HL-60 (cell line): ENCODE results near the gene FOXC2.

Experiments
- DNase-seq, 2 experiments: peaks; one replicate each; pipeline ENCODE4 v3.0.0-alpha.2; 2010 to 2020; ENCODE audit warnings: low read depth in 1 of 2, low spot score in 1 of 2
- H3K27ac ChIP-seq: fragments of 250-450 bp; sonication (Bioruptor Pico); replicated peaks from 2 replicates; pipeline ENCODE4 v1.5.1; 2020; ENCODE audit warnings: mild to moderate bottlenecking, moderate library complexity
- H3K27me3 ChIP-seq: fragments of 250-450 bp; sonication (Bioruptor Pico); 2 replicates; pipeline ENCODE4 v1.5.1; 2021; ENCODE audit warnings: mild to moderate bottlenecking, moderate library complexity; ENCODE audit not compliant: insufficient read depth, poor library complexity, severe bottlenecking
- H3K4me3 ChIP-seq: replicated peaks from 2 replicates; pipeline ENCODE4 v1.5.1; 2011; ENCODE audit warnings: mild to moderate bottlenecking, control low read depth, low read length; ENCODE audit not compliant: insufficient read depth
- CTCF ChIP-seq: IDR thresholded peaks from one replicate; pipeline ENCODE4 v1.5.1; 2011; ENCODE audit warnings: low read length, control low read depth, inconsistent platforms; ENCODE audit not compliant: insufficient read depth
- GABPA ChIP-seq: IDR thresholded peaks from 2 replicates; pipeline ENCODE4 v1.6.1; 2012; ENCODE audit warnings: low read depth
- POLR2AphosphoS5 ChIP-seq: IDR thresholded peaks from 2 replicates; pipeline ENCODE4 v1.6.1; 2012; ENCODE audit warnings: low read depth
- REST ChIP-seq: IDR thresholded peaks from 2 replicates; pipeline ENCODE4 v1.6.1; 2012; ENCODE audit warnings: low read depth; ENCODE audit not compliant: insufficient replicate concordance
- SPI1 ChIP-seq: IDR thresholded peaks from 2 replicates; pipeline ENCODE4 v1.6.1; 2012; ENCODE audit warnings: low read depth, mild to moderate bottlenecking, borderline replicate concordance

The FOXC2 gene

GRCh38 chr16:86566966-86567700, 504 bp downstream of the FOXC2 start:
- no peak for TF ChIP-seq CTCF
- TF ChIP-seq POLR2AphosphoS5, result no peak
- no peak for TF ChIP-seq GABPA
- TF ChIP-seq REST, result no peak
- TF ChIP-seq SPI1, result no peak
- no peak for DNase-seq
- H3K27me3 ChIP-seq, result peaks cover 12% of the 10 kb centered on the region
- H3K4me3 ChIP-seq, result no peak overlapping the region
- no peak overlapping the region for H3K27ac ChIP-seq

DNA sequence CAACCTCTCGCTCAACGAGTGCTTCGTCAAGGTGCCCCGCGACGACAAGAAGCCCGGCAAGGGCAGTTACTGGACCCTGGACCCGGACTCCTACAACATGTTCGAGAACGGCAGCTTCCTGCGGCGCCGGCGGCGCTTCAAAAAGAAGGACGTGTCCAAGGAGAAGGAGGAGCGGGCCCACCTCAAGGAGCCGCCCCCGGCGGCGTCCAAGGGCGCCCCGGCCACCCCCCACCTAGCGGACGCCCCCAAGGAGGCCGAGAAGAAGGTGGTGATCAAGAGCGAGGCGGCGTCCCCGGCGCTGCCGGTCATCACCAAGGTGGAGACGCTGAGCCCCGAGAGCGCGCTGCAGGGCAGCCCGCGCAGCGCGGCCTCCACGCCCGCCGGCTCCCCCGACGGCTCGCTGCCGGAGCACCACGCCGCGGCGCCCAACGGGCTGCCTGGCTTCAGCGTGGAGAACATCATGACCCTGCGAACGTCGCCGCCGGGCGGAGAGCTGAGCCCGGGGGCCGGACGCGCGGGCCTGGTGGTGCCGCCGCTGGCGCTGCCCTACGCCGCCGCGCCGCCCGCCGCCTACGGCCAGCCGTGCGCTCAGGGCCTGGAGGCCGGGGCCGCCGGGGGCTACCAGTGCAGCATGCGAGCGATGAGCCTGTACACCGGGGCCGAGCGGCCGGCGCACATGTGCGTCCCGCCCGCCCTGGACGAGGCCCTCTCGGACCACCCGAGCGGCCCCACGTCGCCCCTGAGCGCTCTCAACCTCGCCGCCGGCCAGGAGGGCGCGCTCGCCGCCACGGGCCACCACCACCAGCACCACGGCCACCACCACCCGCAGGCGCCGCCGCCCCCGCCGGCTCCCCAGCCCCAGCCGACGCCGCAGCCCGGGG, 1.3 kb downstream of the FOXC2 start:
- Histone ChIP-seq H3K4me3 (no peak overlapping the region), H3K27me3 (peaks cover 12% of the 10 kb centered on the region), H3K27ac (no peak overlapping the region)
- TF ChIP-seq SPI1, result no peak
- TF ChIP-seq CTCF, result no peak
- TF ChIP-seq REST, result no peak
- TF ChIP-seq GABPA, result no peak
- no peak for TF ChIP-seq POLR2AphosphoS5
- DNase-seq, result no peak

DNA sequence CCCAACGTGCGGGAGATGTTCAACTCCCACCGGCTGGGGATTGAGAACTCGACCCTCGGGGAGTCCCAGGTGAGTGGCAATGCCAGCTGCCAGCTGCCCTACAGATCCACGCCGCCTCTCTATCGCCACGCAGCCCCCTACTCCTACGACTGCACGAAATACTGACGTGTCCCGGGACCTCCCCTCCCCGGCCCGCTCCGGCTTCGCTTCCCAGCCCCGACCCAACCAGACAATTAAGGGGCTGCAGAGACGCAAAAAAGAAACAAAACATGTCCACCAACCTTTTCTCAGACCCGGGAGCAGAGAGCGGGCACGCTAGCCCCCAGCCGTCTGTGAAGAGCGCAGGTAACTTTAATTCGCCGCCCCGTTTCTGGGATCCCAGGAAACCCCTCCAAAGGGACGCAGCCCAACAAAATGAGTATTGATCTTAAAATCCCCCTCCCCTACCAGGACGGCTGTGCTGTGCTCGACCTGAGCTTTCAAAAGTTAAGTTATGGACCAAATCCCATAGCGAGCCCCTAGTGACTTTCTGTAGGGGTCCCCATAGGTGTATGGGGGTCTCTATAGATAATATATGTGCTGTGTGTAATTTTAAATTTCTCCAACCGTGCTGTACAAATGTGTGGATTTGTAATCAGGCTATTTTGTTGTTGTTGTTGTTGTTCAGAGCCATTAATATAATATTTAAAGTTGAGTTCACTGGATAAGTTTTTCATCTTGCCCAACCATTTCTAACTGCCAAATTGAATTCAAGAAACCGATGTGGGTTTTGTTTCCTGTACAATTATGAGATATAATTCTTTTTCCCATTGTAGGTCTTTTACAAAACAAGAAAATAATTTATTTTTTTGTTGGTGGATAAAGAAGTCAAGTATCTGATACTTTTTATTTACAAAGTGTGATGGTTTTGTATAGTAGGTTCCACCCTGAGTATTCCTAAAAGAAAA, 2.3 kb downstream of the FOXC2 start:
- Histone ChIP-seq H3K4me3 (no peak overlapping the region), H3K27me3 (peaks cover 12% of the 10 kb centered on the region), H3K27ac (no peak overlapping the region)
- TF ChIP-seq GABPA (no peak), POLR2AphosphoS5 (no peak), SPI1 (no peak), CTCF (no peak), REST (no peak)
- no peak for DNase-seq
